PFSK-1 (cell line): Measurements from ENCODE around the gene TMEM100.

Experiments
- POLR2AphosphoS5 ChIP-seq: IDR thresholded peaks from 2 replicates; pipeline ENCODE4 v1.6.1; 2012; ENCODE audit warnings: low read depth, mild to moderate bottlenecking, control low read depth, low read length, moderate library complexity
- SIN3A ChIP-seq: IDR thresholded peaks from 2 replicates; pipeline ENCODE4 v1.6.1; 2012; ENCODE audit warnings: mild to moderate bottlenecking, low read length, moderate library complexity, borderline replicate concordance; ENCODE audit not compliant: insufficient read depth

GRCh38 chr17:55717898-55718735 lies 4.5 kb downstream of the TMEM100 start:
- TF ChIP-seq SIN3A (no peak), POLR2AphosphoS5 (no peak)
